Measurements from ENCODE around the gene SLC26A11. TPM values are rescaled to one million over a fixed set of nuclear protein-coding genes. Genes with fewer than 3 reads are reported as not detected.

Gene SLC26A11
- total RNA-seq, 2 experiments from 2014 or later, result 46.5 to 50.9 TPM

DNA sequence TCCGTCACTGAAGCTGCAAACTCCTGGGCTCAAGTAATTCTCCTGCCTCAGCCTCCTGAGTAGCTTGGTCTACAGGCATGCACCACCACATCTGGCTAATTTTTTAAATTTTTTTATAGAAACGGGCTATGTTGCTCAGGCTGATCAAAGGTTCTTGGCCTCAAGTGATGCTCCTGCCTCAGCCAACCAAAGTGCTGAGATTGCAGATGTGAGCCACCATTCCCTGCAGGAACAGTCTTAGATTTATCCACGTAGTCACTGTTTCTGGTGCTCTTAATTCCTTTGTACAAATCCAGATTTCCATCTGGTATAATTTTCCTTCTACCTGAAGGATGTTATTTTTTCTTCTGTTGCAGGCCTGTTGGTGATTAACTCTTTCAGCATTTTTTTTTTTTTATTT lies 13.0 kb downstream of the SLC26A11 start:
- Histone ChIP-seq H3K27ac (ENCODE audit: low read depth in 1 of 2, low read length in 2 of 2) (no peak overlapping the region), H3K36me3 (ENCODE audit: insufficient read depth, low read length) (peaks cover 42% of the 10 kb centered on the region), H3K27me3 (ENCODE audit: control insufficient read depth in 1 of 2, insufficient read depth in 2 of 2, low read length in 2 of 2) (no peaks in the 10 kb centered on the region), H3K9me3 (ENCODE audit: control insufficient read depth in 1 of 2, insufficient read depth in 1 of 2, low read length in 2 of 2) (peaks cover 17 to 19% of the 10 kb centered on the region in 2 experiments), H3K4me3 (ENCODE audit: low read length) (no peak overlapping the region), H3K4me1 (ENCODE audit: insufficient read depth, low read length) (no peaks in the 10 kb centered on the region)
- no peaks in the 10 kb centered on the region for H3K4me1 Mint-ChIP-seq (ENCODE audit: low read depth)
- no peak overlapping the region for H3K27ac Mint-ChIP-seq
- H3K9me3 Mint-ChIP-seq, result peaks cover 4% of the 10 kb centered on the region
- ATAC-seq (ENCODE audit: poor library complexity), result no peak
- no peak overlapping the region for H3K4me3 Mint-ChIP-seq
- DNase-seq, result no peak
- CTCF ChIA-PET, result no interaction called here
- peaks cover 83% of the 10 kb centered on the region for H3K36me3 Mint-ChIP-seq (ENCODE audit: low read depth)
- TF ChIP-seq, protein P1, sequence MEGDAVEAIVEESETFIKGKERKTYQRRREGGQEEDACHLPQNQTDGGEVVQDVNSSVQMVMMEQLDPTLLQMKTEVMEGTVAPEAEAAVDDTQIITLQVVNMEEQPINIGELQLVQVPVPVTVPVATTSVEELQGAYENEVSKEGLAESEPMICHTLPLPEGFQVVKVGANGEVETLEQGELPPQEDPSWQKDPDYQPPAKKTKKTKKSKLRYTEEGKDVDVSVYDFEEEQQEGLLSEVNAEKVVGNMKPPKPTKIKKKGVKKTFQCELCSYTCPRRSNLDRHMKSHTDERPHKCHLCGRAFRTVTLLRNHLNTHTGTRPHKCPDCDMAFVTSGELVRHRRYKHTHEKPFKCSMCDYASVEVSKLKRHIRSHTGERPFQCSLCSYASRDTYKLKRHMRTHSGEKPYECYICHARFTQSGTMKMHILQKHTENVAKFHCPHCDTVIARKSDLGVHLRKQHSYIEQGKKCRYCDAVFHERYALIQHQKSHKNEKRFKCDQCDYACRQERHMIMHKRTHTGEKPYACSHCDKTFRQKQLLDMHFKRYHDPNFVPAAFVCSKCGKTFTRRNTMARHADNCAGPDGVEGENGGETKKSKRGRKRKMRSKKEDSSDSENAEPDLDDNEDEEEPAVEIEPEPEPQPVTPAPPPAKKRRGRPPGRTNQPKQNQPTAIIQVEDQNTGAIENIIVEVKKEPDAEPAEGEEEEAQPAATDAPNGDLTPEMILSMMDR (IDR thresholded peaks at IDR 0.05), result no peak
- no peaks in the 10 kb centered on the region for H3K27me3 Mint-ChIP-seq
- POLR2A ChIA-PET, result no interaction called here
- intact Hi-C loops (cut with DNase I, micrococcal nuclease), result no loop called here

DNA sequence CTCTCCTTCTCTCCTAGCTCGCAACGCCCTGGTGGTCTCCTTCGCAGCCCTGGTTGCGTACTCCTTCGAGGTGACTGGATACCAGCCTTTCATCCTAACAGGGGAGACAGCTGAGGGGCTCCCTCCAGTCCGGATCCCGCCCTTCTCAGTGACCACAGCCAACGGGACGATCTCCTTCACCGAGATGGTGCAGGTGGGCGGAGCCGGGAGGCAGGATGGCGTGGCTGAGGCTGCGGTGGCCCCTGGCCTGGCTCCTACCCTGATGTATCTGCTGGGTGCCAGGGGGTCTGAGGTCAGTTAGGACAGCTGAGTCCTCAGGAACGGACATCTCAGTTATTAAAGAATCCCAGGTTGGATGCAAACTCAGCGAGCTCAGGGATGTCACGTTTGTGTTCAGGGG lies 16.7 kb downstream of the SLC26A11 start:
- intact Hi-C loops (cut with DNase I, micrococcal nuclease), result no loop called here
- Mint-ChIP-seq H3K4me3 (no peak overlapping the region), H3K36me3 (ENCODE audit: low read depth) (peaks cover 78% of the 10 kb centered on the region), H3K27me3 (no peaks in the 10 kb centered on the region), H3K27ac (no peak overlapping the region), H3K4me1 (ENCODE audit: low read depth) (no peaks in the 10 kb centered on the region), H3K9me3 (peaks cover 4% of the 10 kb centered on the region)
- POLR2A ChIA-PET, result no interaction called here
- Histone ChIP-seq H3K4me1 (ENCODE audit: insufficient read depth, low read length) (no peaks in the 10 kb centered on the region), H3K9me3 (ENCODE audit: control insufficient read depth in 1 of 2, insufficient read depth in 1 of 2, low read length in 2 of 2) (peaks cover 17 to 19% of the 10 kb centered on the region in 2 experiments), H3K36me3 (ENCODE audit: insufficient read depth, low read length) (peaks cover 42% of the 10 kb centered on the region), H3K27ac (ENCODE audit: low read depth in 1 of 2, low read length in 2 of 2) (no peak overlapping the region), H3K4me3 (ENCODE audit: low read length) (no peak overlapping the region), H3K27me3 (ENCODE audit: control insufficient read depth in 1 of 2, insufficient read depth in 2 of 2, low read length in 2 of 2) (no peaks in the 10 kb centered on the region)
- no peak for ATAC-seq (ENCODE audit: poor library complexity)
- no peak for DNase-seq
- CTCF ChIA-PET, result no interaction called here
- TF ChIP-seq, protein P1 (IDR thresholded peaks at IDR 0.05), result no peak

DNA sequence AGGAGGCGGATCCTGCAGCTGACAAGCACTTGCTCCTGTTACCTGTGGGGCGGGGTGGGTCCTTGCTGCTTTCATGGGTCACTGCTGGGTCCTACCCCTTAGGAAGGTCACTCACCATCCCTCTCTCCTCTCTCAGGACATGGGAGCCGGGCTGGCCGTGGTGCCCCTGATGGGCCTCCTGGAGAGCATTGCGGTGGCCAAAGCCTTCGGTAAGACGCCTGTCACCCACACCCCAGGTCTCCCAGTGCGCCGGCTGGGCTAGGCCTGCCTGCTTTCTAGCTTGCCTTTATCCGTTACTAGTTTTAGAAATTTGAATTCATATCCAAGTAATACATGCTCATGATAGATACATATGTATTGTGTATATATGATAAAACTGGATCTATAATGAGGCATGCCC lies 17.2 kb downstream of the SLC26A11 start:
- H3K27ac ChIP-seq (ENCODE audit: low read depth in 1 of 2, low read length in 2 of 2), result no peak overlapping the region
- Mint-ChIP-seq H3K27ac (no peak overlapping the region), H3K27me3 (no peaks in the 10 kb centered on the region), H3K4me1 (ENCODE audit: low read depth) (no peaks in the 10 kb centered on the region), H3K9me3 (peaks cover 4% of the 10 kb centered on the region), H3K4me3 (no peak overlapping the region), H3K36me3 (ENCODE audit: low read depth) (peaks cover 78% of the 10 kb centered on the region)
- POLR2A ChIA-PET, result no interaction called here
- DNase-seq, result no peak
- TF ChIP-seq, protein P1 (IDR thresholded peaks at IDR 0.05), result no peak
- no peaks in the 10 kb centered on the region for H3K4me1 ChIP-seq (ENCODE audit: insufficient read depth, low read length)
- intact Hi-C loops (cut with DNase I, micrococcal nuclease), result no loop called here
- H3K27me3 ChIP-seq (ENCODE audit: control insufficient read depth in 1 of 2, insufficient read depth in 2 of 2, low read length in 2 of 2), result no peaks in the 10 kb centered on the region
- ATAC-seq (ENCODE audit: poor library complexity), result no peak
- no peak overlapping the region for H3K4me3 ChIP-seq (ENCODE audit: low read length)
- peaks cover 45% of the 10 kb centered on the region for H3K36me3 ChIP-seq (ENCODE audit: insufficient read depth, low read length)
- CTCF ChIA-PET, result no interaction called here
- H3K9me3 ChIP-seq (ENCODE audit: control insufficient read depth in 1 of 2, insufficient read depth in 1 of 2, low read length in 2 of 2), result peaks cover 13 to 15% of the 10 kb centered on the region in 2 experiments

Measured in CD4-positive, alpha-beta T cell (primary cell).